ENCODE measurements around the gene AGTRAP.

AGTRAP gene

GRCh38 chr1:11701551-11701961, 34.4 kb upstream of the AGTRAP start:
- H3K4me3 ChIP-seq (ENCODE audit: low read depth, low read length): peak overlapping the region; percentile 4
- no peak for DNase-seq (ENCODE audit: low read depth)
- in situ Hi-C loops (cut with HindIII; ENCODE audit: low sequenced_read_pairs): no loop called here
- no peak for TF ChIP-seq CTCF (IDR thresholded peaks at IDR 0.05; ENCODE audit: low read depth, low read length, missing control alignments)

DNA sequence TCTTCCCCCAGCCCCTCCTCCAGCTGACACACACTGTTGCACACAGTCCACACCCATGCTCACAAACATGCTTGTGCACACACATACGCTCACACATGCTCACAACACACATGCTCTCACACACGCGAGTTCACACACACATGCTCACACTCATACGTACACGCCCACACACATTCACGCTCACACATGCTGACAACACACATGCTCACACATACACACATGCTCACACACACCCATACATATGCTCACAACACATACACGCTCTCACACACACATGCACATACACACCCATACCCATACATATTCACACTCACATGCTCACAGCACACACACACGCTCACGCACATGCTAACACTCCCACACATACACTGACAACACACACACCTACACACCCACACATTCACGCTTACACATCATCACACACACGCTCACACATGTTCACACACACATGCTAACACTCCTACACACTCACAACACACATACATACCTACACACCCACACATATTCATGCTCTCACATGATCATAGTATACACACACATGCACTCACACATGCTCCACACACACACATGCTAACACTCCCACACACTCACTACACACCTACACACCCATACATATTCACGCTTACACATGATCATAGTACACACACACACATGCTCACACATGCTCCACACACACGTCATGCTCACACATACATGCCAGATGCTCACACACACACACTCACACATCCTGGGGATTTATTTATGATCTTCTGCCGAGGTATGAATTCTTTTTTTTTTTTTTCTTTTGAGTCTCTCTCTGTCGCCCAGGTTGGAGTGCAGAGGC, 33.7 kb upstream of the AGTRAP start:
- in situ Hi-C loops (cut with HindIII; ENCODE audit: low sequenced_read_pairs): no loop called here
- TF ChIP-seq CTCF (IDR thresholded peaks at IDR 0.05; ENCODE audit: low read depth, low read length, missing control alignments): no peak
- no peak for DNase-seq (ENCODE audit: low read depth)
- H3K4me3 ChIP-seq (ENCODE audit: low read depth, low read length): no peak overlapping the region

- H3K4me3 ChIP-seq (ENCODE audit: low read depth, low read length): no peak overlapping the region
- no peak for TF ChIP-seq CTCF (IDR thresholded peaks at IDR 0.05; ENCODE audit: low read depth, low read length, missing control alignments)
- in situ Hi-C loops (cut with HindIII; ENCODE audit: low sequenced_read_pairs): no loop called here
- DNase-seq (ENCODE audit: low read depth): no peak
These were observed 32.4 kb upstream of the AGTRAP start for GRCh38 chr1:11703357-11704193.

GRCh38 chr1:11704194-11704529, 31.8 kb upstream of the AGTRAP start:
- in situ Hi-C loops (cut with HindIII; ENCODE audit: low sequenced_read_pairs): no loop called here
- TF ChIP-seq CTCF (IDR thresholded peaks at IDR 0.05; ENCODE audit: low read depth, low read length, missing control alignments): no peak
- no peak for DNase-seq (ENCODE audit: low read depth)
- no peak overlapping the region for H3K4me3 ChIP-seq (ENCODE audit: low read depth, low read length)

- in situ Hi-C loops (cut with HindIII; ENCODE audit: low sequenced_read_pairs): no loop called here
- H3K4me3 ChIP-seq (ENCODE audit: low read depth, low read length): no peak overlapping the region
- TF ChIP-seq CTCF (IDR thresholded peaks at IDR 0.05; ENCODE audit: low read depth, low read length, missing control alignments): no peak
- DNase-seq (ENCODE audit: low read depth): no peak
These were observed 31.1 kb upstream of the AGTRAP start for GRCh38 chr1:11704691-11705475.

- in situ Hi-C loops (cut with HindIII; ENCODE audit: low sequenced_read_pairs): no loop called here
- no peak for TF ChIP-seq CTCF (IDR thresholded peaks at IDR 0.05; ENCODE audit: low read depth, low read length, missing control alignments)
- H3K4me3 ChIP-seq (ENCODE audit: low read depth, low read length): no peak overlapping the region
- DNase-seq (ENCODE audit: low read depth): no peak
These were observed 30.3 kb upstream of the AGTRAP start for GRCh38 chr1:11705596-11705995.
